Measurements from ENCODE around the gene GATA2. TPM values are rescaled to one million over a fixed set of nuclear protein-coding genes. Genes with fewer than 3 reads are reported as not detected.

Gene GATA2
- polyA plus RNA-seq (2013) = 202 TPM

DNA sequence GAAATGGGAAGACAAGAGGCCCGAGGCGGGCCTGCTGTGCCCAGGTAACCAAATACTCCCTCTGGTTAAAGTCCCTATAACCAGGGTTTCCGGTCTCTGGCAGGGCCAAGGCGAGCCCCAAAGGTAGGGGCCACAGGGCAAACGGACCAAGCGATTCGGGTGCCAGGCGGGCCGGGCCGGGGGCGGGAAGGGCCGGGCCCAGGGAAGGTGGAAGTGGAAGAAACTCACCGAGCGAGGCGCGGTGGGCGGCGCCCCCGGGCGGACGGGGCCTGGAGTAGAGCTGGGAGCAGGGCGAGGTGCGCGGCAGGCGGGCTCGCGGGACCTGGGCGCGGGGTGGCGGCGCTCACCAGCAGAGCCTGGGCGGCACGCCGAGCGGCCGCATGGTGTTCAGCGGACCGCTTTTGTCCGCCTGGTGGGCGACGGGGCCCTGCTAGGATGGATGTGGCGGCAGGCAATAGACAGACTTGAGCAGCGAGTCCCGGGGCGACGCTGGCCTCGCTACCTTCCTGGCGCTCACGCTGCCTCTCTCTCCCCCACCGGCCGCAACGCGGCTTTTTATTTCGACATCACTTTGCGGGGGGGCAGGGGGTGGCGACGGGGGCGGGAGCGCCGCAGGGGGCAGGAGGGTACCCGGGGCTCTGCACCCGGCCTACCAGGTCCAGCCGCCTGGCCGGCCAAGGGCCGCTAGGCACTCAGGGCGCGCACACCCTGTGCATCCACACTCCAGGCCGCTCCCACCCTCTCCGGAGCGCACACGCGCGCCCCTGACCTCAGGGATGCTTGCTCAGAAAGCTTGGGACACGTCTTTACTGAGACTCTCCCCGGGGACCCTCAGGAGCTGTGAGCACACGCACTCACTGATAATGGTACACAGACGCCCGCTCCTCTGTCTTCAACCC is at the start of gene GATA2:
GATA2 (minus strand) TSS at position 531 of the 899 bp plus-strand sequence. CDS start 6,170 bp downstream, outside the sequence.
- 2% methylated on average over 72 of the region's 78 CpGs for WGBS (ENCODE audit: insufficient coverage)
- H3K36me3 ChIP-seq (ENCODE audit: control insufficient read depth in 4 of 4, insufficient read depth in 4 of 4, low read length in 3 of 4) = peaks cover 0 to 8% (median 2%) of the 10 kb centered on the region in 4 experiments
- DNase-seq = peak; percentile 65 to 84 (median 78)
- H3K9me3 ChIP-seq (ENCODE audit: control extremely low read depth in 1 of 5, control insufficient read depth in 4 of 5, insufficient read depth in 2 of 5, low read depth in 1 of 5, low read length in 4 of 5) = no peaks in the 10 kb centered on the region
- peaks cover 2 to 82% (median 65%) of the 10 kb centered on the region in 4 experiments for H3K4me1 ChIP-seq (ENCODE audit: control extremely low read depth in 1 of 4, control insufficient read depth in 4 of 4, insufficient read depth in 4 of 4, low read length in 3 of 4)
- H3K27me3 ChIP-seq (replicated peaks in 2 of 5; ENCODE audit: control insufficient read depth in 4 of 5, insufficient read depth in 5 of 5, low read length in 4 of 5) = peaks cover 0 to 12% (median 0%) of the 10 kb centered on the region in 5 experiments
- ChIA-PET POLR2A (interaction anchor here (0.6 to 2.4 kb wide), 7 partner anchors 10 to 373 kb away, joined by 3 to 15 read pairs (median 3); no protein-coding TSS in a partner anchor), CTCF (interaction anchor here (1.1 to 6.6 kb wide), 10 partner anchors 9 to 116 kb away, joined by 3 to 44 read pairs (median 6); no protein-coding TSS in a partner anchor)
- peak within 1 kb of the TSS; percentile 52 to 98 (median 84) for H3K4me3 ChIP-seq (ENCODE audit: control insufficient read depth in 1 of 7, extremely low read depth in 1 of 7, insufficient read depth in 4 of 7, low read depth in 2 of 7, low read length in 6 of 7)
- peak within 1 kb of the TSS; percentile 81 to 93 for H3K27ac ChIP-seq (ENCODE audit: insufficient read depth in 1 of 2, low read depth in 1 of 2, low read length in 2 of 2, poor library complexity in 1 of 2, severe bottlenecking in 2 of 2)

DNA sequence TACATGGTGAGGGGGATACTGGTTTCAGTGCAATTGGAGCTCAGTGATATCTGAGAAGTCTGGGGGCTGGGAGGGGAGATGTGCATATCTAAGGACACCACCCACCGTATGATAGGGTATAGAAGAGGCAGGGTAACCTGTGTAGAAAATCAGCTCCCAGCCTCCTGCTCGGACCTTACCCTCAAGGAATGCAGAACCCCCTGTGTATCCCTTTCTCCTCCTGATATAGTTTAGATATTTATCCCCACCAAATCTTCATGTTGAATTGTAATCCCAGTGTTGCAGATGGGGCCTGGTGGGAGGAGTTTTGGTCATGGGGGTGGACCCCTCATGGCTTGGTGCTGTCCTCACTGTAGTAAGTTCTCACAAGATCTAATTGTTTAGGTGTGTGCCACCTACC is 48.2 kb upstream of the GATA2 start:
- H3K27me3 ChIP-seq (replicated peaks in 2 of 5; ENCODE audit: control insufficient read depth in 4 of 5, insufficient read depth in 5 of 5, low read length in 4 of 5) = no peaks in the 10 kb centered on the region
- no peak for DNase-seq
- H3K4me1 ChIP-seq (ENCODE audit: control extremely low read depth in 1 of 4, control insufficient read depth in 4 of 4, insufficient read depth in 4 of 4, low read length in 3 of 4) = peaks cover 0 to under 1% (median under 1%) of the 10 kb centered on the region in 4 experiments
- no peak overlapping the region for H3K27ac ChIP-seq (ENCODE audit: insufficient read depth in 1 of 2, low read depth in 1 of 2, low read length in 2 of 2, poor library complexity in 1 of 2, severe bottlenecking in 2 of 2)
- ChIA-PET POLR2A (no interaction called here), CTCF (interaction anchor here (1.0 to 1.2 kb wide), 3 partner anchors 9 to 41 kb away, joined by 3 read pairs; no protein-coding TSS in a partner anchor)
- H3K9me3 ChIP-seq (ENCODE audit: control extremely low read depth in 1 of 5, control insufficient read depth in 4 of 5, insufficient read depth in 2 of 5, low read depth in 1 of 5, low read length in 4 of 5) = peaks cover 0 to 7% (median 2%) of the 10 kb centered on the region in 5 experiments
- H3K4me3 ChIP-seq (ENCODE audit: control insufficient read depth in 1 of 7, extremely low read depth in 1 of 7, insufficient read depth in 4 of 7, low read depth in 2 of 7, low read length in 6 of 7) = no peak overlapping the region
- WGBS (ENCODE audit: insufficient coverage) = no CpG with 5 or more reads among the region's 2 CpGs
- H3K36me3 ChIP-seq (ENCODE audit: control insufficient read depth in 4 of 4, insufficient read depth in 4 of 4, low read length in 3 of 4) = no peaks in the 10 kb centered on the region

DNA sequence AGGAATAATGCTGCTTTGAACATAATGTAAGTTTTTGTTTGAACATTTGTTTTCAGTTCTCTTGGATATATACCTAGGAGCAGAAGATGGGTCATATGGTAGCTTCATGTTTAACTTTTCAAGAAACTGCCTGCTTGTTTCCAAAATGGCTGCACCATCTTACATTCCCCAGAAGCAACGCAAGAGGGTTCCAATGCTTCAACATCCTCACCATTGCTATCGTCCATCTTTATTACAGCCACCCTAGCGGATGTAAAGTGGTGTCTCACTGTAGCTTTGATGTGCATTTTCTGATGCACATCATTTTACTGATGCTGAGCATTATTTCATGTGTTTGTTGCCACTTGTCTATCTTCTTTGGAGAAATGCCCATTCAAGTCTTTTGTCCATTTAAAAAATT is 46.4 kb upstream of the GATA2 start:
- ChIA-PET CTCF (interaction anchor here (0.8 to 2.2 kb wide), 7 partner anchors 12 to 66 kb away, joined by 3 to 10 read pairs (median 4); no protein-coding TSS in a partner anchor), POLR2A (interaction anchor here (0.6 kb wide), 1 partner anchor 35 kb away, joined by 5 read pairs; no protein-coding TSS in a partner anchor)
- H3K9me3 ChIP-seq (ENCODE audit: control extremely low read depth in 1 of 5, control insufficient read depth in 4 of 5, insufficient read depth in 2 of 5, low read depth in 1 of 5, low read length in 4 of 5) = peaks cover 0 to 7% (median 2%) of the 10 kb centered on the region in 5 experiments
- no peaks in the 10 kb centered on the region for H3K27me3 ChIP-seq (replicated peaks in 2 of 5; ENCODE audit: control insufficient read depth in 4 of 5, insufficient read depth in 5 of 5, low read length in 4 of 5)
- H3K27ac ChIP-seq (ENCODE audit: insufficient read depth in 1 of 2, low read depth in 1 of 2, low read length in 2 of 2, poor library complexity in 1 of 2, severe bottlenecking in 2 of 2) = no peak overlapping the region
- WGBS (ENCODE audit: insufficient coverage) = 100% methylated on average over 3 of the region's 3 CpGs
- H3K4me3 ChIP-seq (ENCODE audit: control insufficient read depth in 1 of 7, extremely low read depth in 1 of 7, insufficient read depth in 4 of 7, low read depth in 2 of 7, low read length in 6 of 7) = no peak overlapping the region
- H3K36me3 ChIP-seq (ENCODE audit: control insufficient read depth in 4 of 4, insufficient read depth in 4 of 4, low read length in 3 of 4) = no peaks in the 10 kb centered on the region
- H3K4me1 ChIP-seq (ENCODE audit: control extremely low read depth in 1 of 4, control insufficient read depth in 4 of 4, insufficient read depth in 4 of 4, low read length in 3 of 4) = peaks cover 0 to 1% (median under 1%) of the 10 kb centered on the region in 4 experiments
- no peak for DNase-seq

DNA sequence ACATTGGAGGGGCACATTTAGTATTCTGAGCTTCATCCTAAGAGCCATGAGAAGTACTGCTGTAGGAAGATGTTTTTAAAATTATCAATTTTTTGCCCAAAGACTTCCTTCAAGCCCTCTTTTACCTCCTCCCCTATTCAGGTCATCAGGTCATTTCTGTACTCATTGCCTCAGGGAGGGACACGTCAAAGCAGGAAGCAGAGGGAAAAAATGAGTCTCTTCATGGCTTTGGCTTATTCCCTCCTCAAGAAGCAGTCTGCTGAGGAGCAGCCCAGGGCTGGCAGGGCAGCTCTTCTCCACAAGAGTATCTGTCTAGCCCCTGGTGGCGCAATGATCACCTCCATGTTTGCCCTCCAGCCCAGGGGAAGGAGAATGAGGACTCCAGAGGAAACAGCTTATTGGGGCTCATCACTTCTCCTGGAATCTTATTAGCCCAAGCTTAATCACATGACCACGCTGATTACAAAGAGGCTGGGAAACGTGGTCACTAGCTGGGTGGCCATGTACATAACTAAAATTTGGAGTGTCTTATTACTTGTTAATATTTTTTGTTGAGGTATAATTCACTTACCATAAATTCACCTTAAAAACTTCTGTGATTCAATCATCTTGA is 44.2 kb upstream of the GATA2 start:
- WGBS (ENCODE audit: insufficient coverage) = 100% methylated on average over 2 of the region's 4 CpGs
- DNase-seq = no peak
- Histone ChIP-seq H3K9me3 (ENCODE audit: control extremely low read depth in 1 of 5, control insufficient read depth in 4 of 5, insufficient read depth in 2 of 5, low read depth in 1 of 5, low read length in 4 of 5) (peaks cover 0 to 3% (median 0%) of the 10 kb centered on the region in 5 experiments), H3K4me1 (ENCODE audit: control extremely low read depth in 1 of 4, control insufficient read depth in 4 of 4, insufficient read depth in 4 of 4, low read length in 3 of 4) (peaks cover 0 to 22% (median 15%) of the 10 kb centered on the region in 4 experiments), H3K27ac (ENCODE audit: insufficient read depth in 1 of 2, low read depth in 1 of 2, low read length in 2 of 2, poor library complexity in 1 of 2, severe bottlenecking in 2 of 2) (no peak overlapping the region), H3K36me3 (ENCODE audit: control insufficient read depth in 4 of 4, insufficient read depth in 4 of 4, low read length in 3 of 4) (no peaks in the 10 kb centered on the region), H3K4me3 (ENCODE audit: control insufficient read depth in 1 of 7, extremely low read depth in 1 of 7, insufficient read depth in 4 of 7, low read depth in 2 of 7, low read length in 6 of 7) (no peak overlapping the region), H3K27me3 (replicated peaks in 2 of 5; ENCODE audit: control insufficient read depth in 4 of 5, insufficient read depth in 5 of 5, low read length in 4 of 5) (no peaks in the 10 kb centered on the region)
- ChIA-PET POLR2A (no interaction called here), CTCF (no interaction called here)

DNA sequence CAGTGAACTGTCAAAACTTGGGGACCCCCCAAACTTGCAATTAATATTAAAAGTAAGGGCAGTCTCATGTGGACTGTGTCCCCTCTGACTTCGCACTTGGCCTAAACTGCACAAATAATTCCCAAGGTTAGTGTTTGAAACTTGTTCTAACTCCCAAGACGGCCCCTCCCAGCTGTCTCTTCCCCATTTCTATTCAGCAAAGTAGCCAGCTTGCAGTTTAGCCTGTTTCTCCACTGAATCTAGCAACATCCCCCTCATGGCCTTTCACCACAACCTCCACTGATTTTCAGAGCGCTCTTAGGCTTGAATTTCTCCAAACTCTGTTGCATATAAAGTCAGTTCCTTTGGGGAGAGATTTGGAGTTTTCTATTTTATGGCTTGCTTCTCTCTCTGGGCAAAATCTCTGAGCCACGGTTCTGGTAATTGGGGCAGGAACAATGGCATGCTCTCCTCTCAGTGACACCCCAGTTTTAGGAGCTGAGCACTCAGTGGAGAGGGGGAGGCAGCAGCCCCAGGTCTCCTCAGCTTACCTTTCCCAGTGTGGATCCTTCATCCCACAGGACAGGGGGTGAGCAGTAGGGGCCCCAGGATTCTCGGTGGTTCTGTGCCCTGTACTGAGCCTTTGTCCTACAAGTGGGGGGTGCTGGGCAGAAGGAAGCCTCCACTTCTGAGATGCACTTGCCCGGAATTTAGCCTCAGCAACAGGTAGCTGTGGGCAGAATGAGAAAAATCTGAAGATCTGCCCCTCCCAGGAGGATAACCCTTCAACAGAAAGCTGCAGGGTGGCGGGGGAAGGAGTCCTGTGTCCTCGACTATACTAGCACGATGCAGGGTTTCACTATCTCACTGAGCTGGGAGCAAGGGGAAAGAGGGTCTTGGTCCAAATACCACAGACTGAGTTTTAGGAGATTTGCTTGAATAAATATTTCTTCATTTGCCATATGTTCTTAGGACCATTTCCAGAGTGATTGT is 39.3 kb upstream of the GATA2 start:
- CTCF ChIA-PET = interaction anchor here (1.2 to 2.5 kb wide), 8 partner anchors 16 to 105 kb away, joined by 3 to 6 read pairs (median 3); no protein-coding TSS in a partner anchor
- 52% methylated on average over 7 of the region's 9 CpGs for WGBS (ENCODE audit: insufficient coverage)
- H3K4me3 ChIP-seq (ENCODE audit: control insufficient read depth in 1 of 7, extremely low read depth in 1 of 7, insufficient read depth in 4 of 7, low read depth in 2 of 7, low read length in 6 of 7) = no peak overlapping the region
- peaks cover 0 to 26% (median 19%) of the 10 kb centered on the region in 4 experiments for H3K4me1 ChIP-seq (ENCODE audit: control extremely low read depth in 1 of 4, control insufficient read depth in 4 of 4, insufficient read depth in 4 of 4, low read length in 3 of 4)
- DNase-seq = peak in 2 of 3 donors; percentile 36 to 51
- H3K27me3 ChIP-seq (replicated peaks in 2 of 5; ENCODE audit: control insufficient read depth in 4 of 5, insufficient read depth in 5 of 5, low read length in 4 of 5) = no peaks in the 10 kb centered on the region
- no peaks in the 10 kb centered on the region for H3K9me3 ChIP-seq (ENCODE audit: control extremely low read depth in 1 of 5, control insufficient read depth in 4 of 5, insufficient read depth in 2 of 5, low read depth in 1 of 5, low read length in 4 of 5)
- POLR2A ChIA-PET = interaction anchor here (0.7 to 1.4 kb wide), 2 partner anchors 9 to 49 kb away, joined by 3 read pairs; no protein-coding TSS in a partner anchor
- no peaks in the 10 kb centered on the region for H3K36me3 ChIP-seq (ENCODE audit: control insufficient read depth in 4 of 4, insufficient read depth in 4 of 4, low read length in 3 of 4)
- peak overlapping the region in 1 of 2 experiments; percentile 27 for H3K27ac ChIP-seq (ENCODE audit: insufficient read depth in 1 of 2, low read depth in 1 of 2, low read length in 2 of 2, poor library complexity in 1 of 2, severe bottlenecking in 2 of 2)
